HL-60 (cell line): ENCODE data around the gene SDF2L1.

Experiments
- DNase-seq, 2 experiments: peaks; one replicate each; pipeline ENCODE4 v3.0.0-alpha.2; 2010 to 2020; ENCODE audit warnings: low read depth in 1 of 2, low spot score in 1 of 2
- H3K27ac ChIP-seq: fragments of 250-450 bp; sonication (Bioruptor Pico); replicated peaks from 2 replicates; pipeline ENCODE4 v1.5.1; 2020; ENCODE audit warnings: mild to moderate bottlenecking, moderate library complexity
- H3K27me3 ChIP-seq: fragments of 250-450 bp; sonication (Bioruptor Pico); 2 replicates; pipeline ENCODE4 v1.5.1; 2021; ENCODE audit warnings: mild to moderate bottlenecking, moderate library complexity; ENCODE audit not compliant: insufficient read depth, poor library complexity, severe bottlenecking
- H3K4me3 ChIP-seq: replicated peaks from 2 replicates; pipeline ENCODE4 v1.5.1; 2011; ENCODE audit warnings: mild to moderate bottlenecking, control low read depth, low read length; ENCODE audit not compliant: insufficient read depth
- CTCF ChIP-seq: IDR thresholded peaks from one replicate; pipeline ENCODE4 v1.5.1; 2011; ENCODE audit warnings: low read length, control low read depth, inconsistent platforms; ENCODE audit not compliant: insufficient read depth
- GABPA ChIP-seq: IDR thresholded peaks from 2 replicates; pipeline ENCODE4 v1.6.1; 2012; ENCODE audit warnings: low read depth
- POLR2AphosphoS5 ChIP-seq: IDR thresholded peaks from 2 replicates; pipeline ENCODE4 v1.6.1; 2012; ENCODE audit warnings: low read depth
- REST ChIP-seq: IDR thresholded peaks from 2 replicates; pipeline ENCODE4 v1.6.1; 2012; ENCODE audit warnings: low read depth; ENCODE audit not compliant: insufficient replicate concordance
- SPI1 ChIP-seq: IDR thresholded peaks from 2 replicates; pipeline ENCODE4 v1.6.1; 2012; ENCODE audit warnings: low read depth, mild to moderate bottlenecking, borderline replicate concordance

Gene SDF2L1

GRCh38 chr22:21680830-21681565 lies 38.9 kb downstream of the SDF2L1 start:
- DNase-seq: no peak
- Histone ChIP-seq H3K27me3 (no peaks in the 10 kb centered on the region), H3K4me3 (no peak overlapping the region), H3K27ac (no peak overlapping the region)
- TF ChIP-seq CTCF (no peak), SPI1 (no peak), REST (no peak), POLR2AphosphoS5 (no peak), GABPA (no peak)

GRCh38 chr22:21681566-21682370 lies 39.7 kb downstream of the SDF2L1 start:
- Histone ChIP-seq H3K4me3 (no peak overlapping the region), H3K27ac (no peak overlapping the region), H3K27me3 (no peaks in the 10 kb centered on the region)
- TF ChIP-seq SPI1: no peak
- TF ChIP-seq POLR2AphosphoS5: no peak
- no peak for TF ChIP-seq GABPA
- no peak for TF ChIP-seq REST
- TF ChIP-seq CTCF: no peak
- no peak for DNase-seq

GRCh38 chr22:21682385-21683175 lies 40.5 kb downstream of the SDF2L1 start:
- DNase-seq: no peak
- H3K27me3 ChIP-seq: no peaks in the 10 kb centered on the region
- TF ChIP-seq SPI1 (no peak), REST (no peak), CTCF (no peak), POLR2AphosphoS5 (no peak), GABPA (no peak)
- H3K27ac ChIP-seq: no peak overlapping the region
- H3K4me3 ChIP-seq: no peak overlapping the region
